ENCODE measurements around the gene ADCK2. TPM values are rescaled to one million over a fixed set of nuclear protein-coding genes. Genes with fewer than 3 reads are reported as not detected.
"Not testable (repeated sequence)": the region's sequence is repeated elsewhere in the genome, so short reads cannot be mapped to it uniquely, and the experiment has no call there.

ADCK2 gene
- total RNA-seq, 1 donor from 2014 or later = 26.9 TPM

- no peak for TF ChIP-seq CTCF (IDR thresholded peaks at IDR 0.05)
- no peak overlapping the region for H3K27ac Mint-ChIP-seq (ENCODE audit: unreplicated experiment)
- H3K9me3 Mint-ChIP-seq (ENCODE audit: low read depth) = no peaks in the 10 kb centered on the region
- no peak for DNase-seq (ENCODE audit: low spot score)
- peak overlapping the region; percentile 99 for H3K4me3 Mint-ChIP-seq (ENCODE audit: unreplicated experiment)
- H3K4me1 Mint-ChIP-seq (ENCODE audit: low read depth) = peaks cover 38% of the 10 kb centered on the region
- no peaks in the 10 kb centered on the region for H3K27me3 Mint-ChIP-seq (ENCODE audit: low read depth)
- H3K36me3 Mint-ChIP-seq (ENCODE audit: low read depth) = peaks cover 3% of the 10 kb centered on the region
Observed at GRCh38 chr7:140698477-140698876, 25.7 kb downstream of the ADCK2 start.

- H3K27me3 Mint-ChIP-seq (ENCODE audit: low read depth) = no peaks in the 10 kb centered on the region
- TF ChIP-seq CTCF (IDR thresholded peaks at IDR 0.05) = no peak
- no peak for DNase-seq (ENCODE audit: low spot score)
- no peaks in the 10 kb centered on the region for H3K9me3 Mint-ChIP-seq (ENCODE audit: low read depth)
- no peak overlapping the region for H3K4me3 Mint-ChIP-seq (ENCODE audit: unreplicated experiment)
- H3K4me1 Mint-ChIP-seq (ENCODE audit: low read depth) = peaks cover 23% of the 10 kb centered on the region
- H3K36me3 Mint-ChIP-seq (ENCODE audit: low read depth) = peaks cover 5% of the 10 kb centered on the region
- H3K27ac Mint-ChIP-seq (ENCODE audit: unreplicated experiment) = no peak overlapping the region
Observed at GRCh38 chr7:140702774-140703173, 30.0 kb downstream of the ADCK2 start.

- H3K9me3 Mint-ChIP-seq (ENCODE audit: low read depth) = no peaks in the 10 kb centered on the region
- no peak overlapping the region for H3K27ac Mint-ChIP-seq (ENCODE audit: unreplicated experiment)
- H3K36me3 Mint-ChIP-seq (ENCODE audit: low read depth) = peaks cover 5% of the 10 kb centered on the region
- DNase-seq (ENCODE audit: low spot score) = no peak
- no peaks in the 10 kb centered on the region for H3K27me3 Mint-ChIP-seq (ENCODE audit: low read depth)
- no peak for TF ChIP-seq CTCF (IDR thresholded peaks at IDR 0.05)
- peaks cover 13% of the 10 kb centered on the region for H3K4me1 Mint-ChIP-seq (ENCODE audit: low read depth)
- no peak overlapping the region for H3K4me3 Mint-ChIP-seq (ENCODE audit: unreplicated experiment)
Observed at GRCh38 chr7:140704205-140704604, 31.5 kb downstream of the ADCK2 start.

- no peak for DNase-seq (ENCODE audit: low spot score)
- no peak overlapping the region for H3K4me3 Mint-ChIP-seq (ENCODE audit: unreplicated experiment)
- peaks cover 10% of the 10 kb centered on the region for H3K36me3 Mint-ChIP-seq (ENCODE audit: low read depth)
- no peak overlapping the region for H3K27ac Mint-ChIP-seq (ENCODE audit: unreplicated experiment)
- H3K9me3 Mint-ChIP-seq (ENCODE audit: low read depth) = peaks cover 8% of the 10 kb centered on the region
- peaks cover 7% of the 10 kb centered on the region for H3K4me1 Mint-ChIP-seq (ENCODE audit: low read depth)
- no peak for TF ChIP-seq CTCF (IDR thresholded peaks at IDR 0.05)
- no peaks in the 10 kb centered on the region for H3K27me3 Mint-ChIP-seq (ENCODE audit: low read depth)
Observed at GRCh38 chr7:140707132-140707531, 34.4 kb downstream of the ADCK2 start.

GRCh38 chr7:140708764-140709163 is 36.0 kb downstream of the ADCK2 start:
- Mint-ChIP-seq H3K9me3 (ENCODE audit: low read depth) (peaks cover 13% of the 10 kb centered on the region), H3K36me3 (ENCODE audit: low read depth) (peaks cover 12% of the 10 kb centered on the region)
- not testable (repeated sequence) for H3K4me3 Mint-ChIP-seq (ENCODE audit: unreplicated experiment); DNase-seq (ENCODE audit: low spot score); H3K27ac Mint-ChIP-seq (ENCODE audit: unreplicated experiment); H3K27me3 Mint-ChIP-seq (ENCODE audit: low read depth); H3K4me1 Mint-ChIP-seq (ENCODE audit: low read depth)

- peaks cover 13% of the 10 kb centered on the region for H3K9me3 Mint-ChIP-seq (ENCODE audit: low read depth)
- H3K4me3 Mint-ChIP-seq (ENCODE audit: unreplicated experiment); H3K4me1 Mint-ChIP-seq (ENCODE audit: low read depth); H3K27me3 Mint-ChIP-seq (ENCODE audit: low read depth); H3K27ac Mint-ChIP-seq (ENCODE audit: unreplicated experiment); H3K36me3 Mint-ChIP-seq (ENCODE audit: low read depth); DNase-seq (ENCODE audit: low spot score): not testable (repeated sequence)
Observed at GRCh38 chr7:140712392-140712791, 39.6 kb downstream of the ADCK2 start.

Measured in chondrocyte (in vitro differentiated cells).